ENCODE data around the gene ZDHHC3.

ZDHHC3 gene

GRCh38 chr3:45003859-45004258, 27.9 kb upstream of the ZDHHC3 start:
- H3K4me3 ChIP-seq (ENCODE audit: low read length): no peak overlapping the region
- no peak for DNase-seq (ENCODE audit: low read depth)
- no peak for TF ChIP-seq CTCF (conservative IDR thresholded peaks at IDR 0.05; ENCODE audit: low read length)

- no peak overlapping the region for H3K4me3 ChIP-seq (ENCODE audit: low read length)
- DNase-seq (ENCODE audit: low read depth): no peak
- no peak for TF ChIP-seq CTCF (conservative IDR thresholded peaks at IDR 0.05; ENCODE audit: low read length)
Observed at GRCh38 chr3:45003406-45003805, 27.4 kb upstream of the ZDHHC3 start.

- H3K4me3 ChIP-seq (ENCODE audit: low read length): no peak overlapping the region
- no peak for DNase-seq (ENCODE audit: low read depth)
- TF ChIP-seq CTCF (conservative IDR thresholded peaks at IDR 0.05; ENCODE audit: low read length): no peak
Observed at GRCh38 chr3:45002720-45003119, 26.7 kb upstream of the ZDHHC3 start.

GRCh38 chr3:45002139-45002660, 26.2 kb upstream of the ZDHHC3 start:
- H3K4me3 ChIP-seq (ENCODE audit: low read length): no peak overlapping the region
- no peak for TF ChIP-seq CTCF (conservative IDR thresholded peaks at IDR 0.05; ENCODE audit: low read length)
- DNase-seq (ENCODE audit: low read depth): no peak

DNA sequence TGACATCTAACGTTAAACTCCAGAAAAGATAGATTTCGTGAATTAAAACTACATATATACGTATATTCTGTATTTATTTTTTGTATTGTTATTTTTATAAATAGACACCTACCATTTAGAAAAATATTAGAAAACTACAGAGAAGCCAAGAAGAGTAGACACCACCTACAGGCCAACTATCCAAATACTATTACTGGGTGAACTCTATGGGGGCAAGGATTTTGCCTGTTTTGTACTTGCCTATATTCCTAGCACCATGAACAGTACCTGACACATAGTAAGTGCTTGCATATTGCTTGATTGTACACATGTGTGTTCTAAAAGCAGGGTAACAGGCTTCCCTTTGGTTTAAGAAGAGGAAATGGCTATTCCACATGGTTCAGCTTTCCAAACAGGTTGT, 25.8 kb upstream of the ZDHHC3 start:
- no peak for TF ChIP-seq CTCF (conservative IDR thresholded peaks at IDR 0.05; ENCODE audit: low read length)
- no peak overlapping the region for H3K4me3 ChIP-seq (ENCODE audit: low read length)
- no peak for DNase-seq (ENCODE audit: low read depth)

DNA sequence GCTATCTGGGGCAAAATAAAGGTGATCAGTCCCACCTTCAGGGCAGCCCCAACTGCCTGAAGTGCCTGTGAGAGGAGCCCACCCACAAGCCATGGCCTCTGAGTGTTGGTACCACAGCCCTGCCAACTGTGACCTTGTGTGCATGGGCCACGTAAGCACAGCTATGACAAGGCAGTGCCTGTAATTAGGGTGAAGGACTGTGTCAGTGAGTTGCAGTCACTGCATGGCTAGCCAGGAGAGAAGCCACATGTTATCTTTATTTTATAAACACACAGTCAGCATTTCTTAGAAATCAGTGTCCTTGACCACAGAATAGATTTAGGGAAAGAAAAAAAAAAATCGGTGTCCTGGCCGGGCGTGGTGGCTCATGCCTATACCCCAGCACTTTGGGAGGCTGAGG, 24.8 kb upstream of the ZDHHC3 start:
- no peak for DNase-seq (ENCODE audit: low read depth)
- H3K4me3 ChIP-seq (ENCODE audit: low read length): no peak overlapping the region
- no peak for TF ChIP-seq CTCF (conservative IDR thresholded peaks at IDR 0.05; ENCODE audit: low read length)

DNA sequence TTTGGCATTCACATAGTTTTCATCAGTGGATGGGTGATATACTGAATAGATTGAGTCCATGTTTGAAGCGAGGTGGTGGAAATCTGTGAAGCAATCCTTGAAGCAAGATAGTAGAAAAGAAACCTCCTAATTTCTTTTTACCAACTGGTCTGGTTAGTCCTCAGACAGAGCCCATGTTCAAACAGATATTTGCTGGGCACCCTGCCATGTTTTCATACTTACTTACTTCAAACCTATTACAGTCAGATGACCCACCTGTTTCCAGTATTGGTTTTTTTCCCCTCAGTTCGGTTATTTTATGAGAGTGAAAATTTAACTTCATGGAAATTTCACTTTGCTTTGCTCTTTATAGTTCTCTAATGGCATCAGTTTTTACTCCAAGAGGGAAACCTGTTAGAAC, 23.8 kb upstream of the ZDHHC3 start:
- TF ChIP-seq CTCF (conservative IDR thresholded peaks at IDR 0.05; ENCODE audit: low read length): no peak
- no peak for DNase-seq (ENCODE audit: low read depth)
- no peak overlapping the region for H3K4me3 ChIP-seq (ENCODE audit: low read length)

All from AG10803 (cell line).